HG02981 (cell line): ENCODE data around the gene URGCP.
A peak's percentile ranks its signal among the peaks of the same experiment; 100 is the strongest.
"Not testable (repeated sequence)": the region's sequence is repeated elsewhere in the genome, so short reads cannot be mapped to it uniquely, and the experiment has no call there.

Experiments
- ATAC-seq: cut with Tn5 transposase; IDR thresholded peaks from one replicate; pipeline ENCODE4 v1.9.1; 2021; ENCODE audit warnings: mild to moderate bottlenecking, moderate library complexity; ENCODE audit not compliant: unreplicated experiment

The URGCP gene

GRCh38 chr7:43922726-43923125 lies 16.3 kb upstream of the URGCP start:
- ATAC-seq: no peak

- no peak for ATAC-seq
These were observed 15.0 kb upstream of the URGCP start for GRCh38 chr7:43921423-43921822.

- no peak for ATAC-seq
These were observed 9.5 kb upstream of the URGCP start for GRCh38 chr7:43915907-43916306.

- no peak for ATAC-seq
These were observed 8.4 kb upstream of the URGCP start for GRCh38 chr7:43914795-43915194.

- ATAC-seq: peak; percentile 40
These were observed 453 bp downstream of the URGCP start for GRCh38 chr7:43905956-43906330.

- ATAC-seq: no peak
These were observed 1.0 kb downstream of the URGCP start for GRCh38 chr7:43905209-43905946.

- ATAC-seq: no peak
These were observed 1.7 kb downstream of the URGCP start for GRCh38 chr7:43904533-43905208.

GRCh38 chr7:43902542-43903054 lies 3.8 kb downstream of the URGCP start:
- ATAC-seq: no peak

- not testable (repeated sequence) for ATAC-seq
These were observed 7.8 kb downstream of the URGCP start for GRCh38 chr7:43898571-43898970.

GRCh38 chr7:43895847-43896415 lies 10.5 kb downstream of the URGCP start:
- ATAC-seq: no peak

- no peak for ATAC-seq
These were observed 15.1 kb downstream of the URGCP start for GRCh38 chr7:43891069-43891955.

- no peak for ATAC-seq
These were observed 15.9 kb downstream of the URGCP start for GRCh38 chr7:43890468-43890867.

- no peak for ATAC-seq
These were observed 17.1 kb downstream of the URGCP start for GRCh38 chr7:43888993-43889945.

- ATAC-seq: no peak
These were observed 21.8 kb downstream of the URGCP start for GRCh38 chr7:43884617-43885016.

- ATAC-seq: no peak
These were observed 22.2 kb downstream of the URGCP start for GRCh38 chr7:43884209-43884608.

- ATAC-seq: no peak
These were observed 25.8 kb downstream of the URGCP start for GRCh38 chr7:43880596-43880995.

GRCh38 chr7:43879477-43879876 lies 26.9 kb downstream of the URGCP start:
- ATAC-seq: no peak

GRCh38 chr7:43878867-43879266 lies 27.5 kb downstream of the URGCP start:
- no peak for ATAC-seq

- no peak for ATAC-seq
These were observed 28.2 kb downstream of the URGCP start for GRCh38 chr7:43877968-43878864.
